H1 (cell line): ENCODE measurements around the gene METAP1D. TPM values are rescaled to one million over a fixed set of nuclear protein-coding genes. Genes with fewer than 3 reads are reported as not detected.

Source experiments
- CTCF ChIA-PET: fragments of 300-600 bp; sonication (Branson Sonifier 250); formaldehyde crosslinking; loops from one replicate; lab custom pipeline; 2021; ENCODE audit not compliant: partially characterized antibody; lab: Charles Lee
- POLR2A ChIA-PET: fragments of 300-600 bp; sonication (Branson Sonifier 250); formaldehyde crosslinking; loops from one replicate; lab custom pipeline; 2021; ENCODE audit warnings: inconsistent platforms; ENCODE audit not compliant: partially characterized antibody; lab: Charles Lee
- DNase-seq, 2 experiments: peaks; one replicate each; pipeline versions ENCODE4 v3.0.0 to v3.0.0-alpha.2; 2010 to 2022; ENCODE audit warnings: low spot score in 2 of 2, low read depth in 1 of 2, mixed read lengths in 1 of 2
- FAIRE-seq: peaks from 2 replicates; lab custom pipeline; 2011; peaks lifted over from hg19 to GRCh38; lab: Jason Lieb, UNC
- H2AFZ ChIP-seq: 2 replicates; pipeline ENCODE4 v1.8.1; 2012; ENCODE audit warnings: low read length, inconsistent platforms
- H2AK5ac ChIP-seq: 2 replicates; pipeline ENCODE4 v1.6.1; 2013; ENCODE audit warnings: low read depth, low read length
- H2BK120ac ChIP-seq: replicated peaks from 2 replicates; pipeline ENCODE3; 2013; ENCODE audit warnings: low read depth, low read length, inconsistent platforms
- H2BK12ac ChIP-seq: 2 replicates; pipeline ENCODE4 v1.6.1; 2013; ENCODE audit warnings: low read depth, low read length
- H2BK15ac ChIP-seq: 2 replicates; pipeline ENCODE4 v1.6.1; 2013; ENCODE audit warnings: low read length
- H2BK20ac ChIP-seq: 2 replicates; pipeline ENCODE4 v1.6.1; 2013; ENCODE audit warnings: low read length
- H2BK5ac ChIP-seq: 2 replicates; pipeline ENCODE4 v1.6.1; 2013; ENCODE audit warnings: low read depth, low read length
- H3K14ac ChIP-seq: 2 replicates; pipeline ENCODE4 v1.6.1; 2013; ENCODE audit warnings: inconsistent platforms; ENCODE audit not compliant: insufficient read length
- H3K18ac ChIP-seq: 2 replicates; pipeline ENCODE4 v1.6.1; 2013; ENCODE audit warnings: low read length; ENCODE audit errors: extremely low read depth
- H3K23ac ChIP-seq: 2 replicates; pipeline ENCODE4 v1.6.1; 2013; ENCODE audit warnings: inconsistent platforms; ENCODE audit not compliant: insufficient read length
- H3K23me2 ChIP-seq: 2 replicates; pipeline ENCODE4 v1.6.1; 2013; ENCODE audit warnings: low read depth, low read length
- H3K27ac ChIP-seq: 2 replicates; pipeline ENCODE4 v1.6.1; 2011; ENCODE audit warnings: low read depth, low read length, inconsistent platforms
- H3K27me3 ChIP-seq, 4 experiments: replicated peaks in 1 of 4; 1 replicate in 1 of 4; 2 replicates in 3 of 4; pipeline versions ENCODE4 v1.6.1 to v1.8.1; 2011 to 2013; ENCODE audit warnings: low read length in 3 of 4, mild to moderate bottlenecking in 3 of 4, inconsistent platforms in 2 of 4, mixed read lengths in 2 of 4, moderate library complexity in 1 of 4; ENCODE audit not compliant: control insufficient read depth in 3 of 4, insufficient read depth in 3 of 4; ENCODE audit errors: extremely low read depth in 1 of 4
- H3K36me3 ChIP-seq, 4 experiments: 2 replicates each; pipeline versions ENCODE4 v1.6.1 to v1.8.1; 2011 to 2013; ENCODE audit warnings: mild to moderate bottlenecking in 4 of 4, low read length in 3 of 4, moderate library complexity in 2 of 4, control low read depth in 1 of 4, inconsistent platforms in 1 of 4; ENCODE audit not compliant: insufficient read depth in 4 of 4, control insufficient read depth in 2 of 4
- H3K4ac ChIP-seq: replicated peaks from 2 replicates; pipeline ENCODE3; 2013; ENCODE audit warnings: low read length, low read depth, mixed read lengths, inconsistent platforms; ENCODE audit not compliant: insufficient read length
- H3K4me1 ChIP-seq, 4 experiments: replicated peaks in 1 of 4; 1 replicate in 1 of 4; 2 replicates in 3 of 4; pipeline versions ENCODE4 v1.6.1 to v1.8.1; 2011 to 2013; ENCODE audit warnings: low read length in 3 of 4, inconsistent platforms in 2 of 4, mixed read lengths in 1 of 4; ENCODE audit not compliant: insufficient read depth in 4 of 4, control insufficient read depth in 3 of 4
- H3K4me2 ChIP-seq, 2 experiments: 2 replicates each; pipeline versions ENCODE4 v1.6.1 to v1.8.1; 2011 to 2013; ENCODE audit warnings: low read depth in 2 of 2, low read length in 2 of 2, control low read depth in 1 of 2, inconsistent platforms in 1 of 2, mild to moderate bottlenecking in 1 of 2; ENCODE audit not compliant: insufficient read depth in 1 of 2
- H3K4me3 ChIP-seq, 4 experiments: fragments of 200-600, 300-600 bp in 1 of 4; sonication (generic), shearing (Covaris generic), sonication (Bioruptor Twin) in 1 of 4; 2 replicates each; pipeline versions ENCODE4 v1.5.1 to v1.8.1; 2011 to 2016; ENCODE audit warnings: low read length in 4 of 4, low read depth in 3 of 4, control low read depth in 2 of 4, inconsistent platforms in 2 of 4, mild to moderate bottlenecking in 2 of 4, mixed read lengths in 1 of 4, moderate library complexity in 1 of 4; ENCODE audit not compliant: insufficient read depth in 2 of 4; ENCODE audit errors: extremely low read depth in 1 of 4
- H3K56ac ChIP-seq: replicated peaks from 2 replicates; pipeline ENCODE3; 2013; ENCODE audit warnings: low read depth, mild to moderate bottlenecking, mixed read lengths, low read length, inconsistent platforms; ENCODE audit not compliant: insufficient read length
- H3K79me1 ChIP-seq: 2 replicates; pipeline ENCODE4 v1.6.1; 2013; ENCODE audit warnings: low read depth, low read length, control low read depth
- H3K79me2 ChIP-seq, 2 experiments: 2 replicates each; pipeline versions ENCODE4 v1.6.1 to v1.8.1; 2012 to 2013; ENCODE audit warnings: low read length in 2 of 2, mild to moderate bottlenecking in 2 of 2, inconsistent platforms in 1 of 2; ENCODE audit not compliant: insufficient read depth in 2 of 2, control insufficient read depth in 1 of 2
- H3K9ac ChIP-seq, 4 experiments: replicated peaks in 1 of 4; 1 replicate in 1 of 4; 2 replicates in 3 of 4; pipeline versions ENCODE4 v1.6.1 to v1.8.1; 2011 to 2013; ENCODE audit warnings: low read depth in 3 of 4, low read length in 3 of 4, control low read depth in 2 of 4, mild to moderate bottlenecking in 2 of 4, moderate library complexity in 2 of 4, inconsistent platforms in 1 of 4; ENCODE audit errors: extremely low read depth in 1 of 4
- H3K9me3 ChIP-seq, 2 experiments: 2 replicates each; pipeline versions ENCODE4 v1.6.1 to v1.8.1; 2012 to 2013; ENCODE audit warnings: mild to moderate bottlenecking in 2 of 2, moderate library complexity in 2 of 2, control low read depth in 1 of 2, inconsistent platforms in 1 of 2, low read depth in 1 of 2, low read length in 1 of 2, mixed read lengths in 1 of 2; ENCODE audit not compliant: insufficient read depth in 2 of 2
- H4K20me1 ChIP-seq, 2 experiments: replicated peaks in 1 of 2; 2 replicates each; pipeline versions ENCODE3 to v1.8.1; 2011 to 2013; ENCODE audit warnings: inconsistent platforms in 2 of 2, low read length in 2 of 2, mild to moderate bottlenecking in 1 of 2; ENCODE audit not compliant: insufficient read depth in 2 of 2, control insufficient read depth in 1 of 2
- H4K5ac ChIP-seq: 2 replicates; pipeline ENCODE4 v1.6.1; 2013; ENCODE audit warnings: low read length, low read depth, mixed read lengths, inconsistent platforms; ENCODE audit not compliant: insufficient read length
- H4K8ac ChIP-seq: 2 replicates; pipeline ENCODE4 v1.8.0; 2013; ENCODE audit warnings: mild to moderate bottlenecking, moderate library complexity, low read length, inconsistent platforms; ENCODE audit not compliant: insufficient read depth; ENCODE audit errors: extremely low read depth
- H4K91ac ChIP-seq: replicated peaks from 2 replicates; pipeline ENCODE3; 2013; ENCODE audit warnings: low read length, mixed read lengths, inconsistent platforms; ENCODE audit not compliant: insufficient read length
- ASH2L ChIP-seq: fragments of 200-600, 300-600 bp; sonication (generic); IDR thresholded peaks from one replicate; pipeline ENCODE4 v1.7.1; 2017; ENCODE audit warnings: low read length
- CBX8 ChIP-seq: fragments of 300-800, 300-1000 bp; sonication (generic); IDR thresholded peaks from 2 replicates; pipeline ENCODE4 v1.7.1; 2016; ENCODE audit warnings: low read depth, low read length, borderline replicate concordance
- CTBP2 ChIP-seq: IDR thresholded peaks from 2 replicates; pipeline ENCODE4 v1.7.0; 2011; ENCODE audit warnings: borderline replicate concordance, mild to moderate bottlenecking, moderate library complexity, mixed read lengths, low read length; ENCODE audit not compliant: insufficient read depth, insufficient read length
- FOSL1 ChIP-seq: IDR thresholded peaks from 2 replicates; pipeline ENCODE4 v1.6.1; 2011; ENCODE audit warnings: mild to moderate bottlenecking, low read depth, low read length, moderate library complexity; ENCODE audit not compliant: insufficient read depth
- JUND ChIP-seq: IDR thresholded peaks from 2 replicates; pipeline ENCODE4 v1.6.1; 2011; ENCODE audit warnings: mild to moderate bottlenecking, improper control_type of control experiment, low read length
- RAD21 ChIP-seq, 2 experiments: IDR thresholded peaks in 1 of 2; conservative IDR thresholded peaks in 1 of 2; 2 replicates each; pipeline ENCODE4 v1.6.1; 2011; ENCODE audit warnings: low read depth in 2 of 2, low read length in 2 of 2, improper control_type of control experiment in 1 of 2, inconsistent platforms in 1 of 2, mild to moderate bottlenecking in 1 of 2, moderate library complexity in 1 of 2
- SAP30 ChIP-seq: fragments of 300-600 bp; sonication (generic); IDR thresholded peaks from 2 replicates; pipeline ENCODE4 v1.7.1; 2012; ENCODE audit warnings: low read length, moderate library complexity, mild to moderate bottlenecking, inconsistent platforms; ENCODE audit not compliant: insufficient read depth, insufficient replicate concordance
- SIX5 ChIP-seq: IDR thresholded peaks from 2 replicates; pipeline ENCODE4 v1.6.1; 2011; ENCODE audit warnings: mild to moderate bottlenecking, low read depth, low read length
- SP4 ChIP-seq: IDR thresholded peaks from 2 replicates; pipeline ENCODE4 v1.6.1; 2012; ENCODE audit warnings: low read length, inconsistent platforms
- TBP ChIP-seq: IDR thresholded peaks from 2 replicates; pipeline ENCODE4 v1.6.1; 2011; ENCODE audit warnings: low read depth, low read length, improper control_type of control experiment
- WGBS, 2 experiments: shearing (Covaris generic) in 1 of 2; methylation state at CpG; one replicate each; pipeline versions ENCODE4 v1.1.6 to v1.1.7; 2013 to 2015; ENCODE audit warnings: low lambda C conversion rate in 2 of 2, mixed read lengths in 2 of 2, inconsistent platforms in 1 of 2, low coverage in 1 of 2, missing lambda C conversion rate in 1 of 2; ENCODE audit not compliant: insufficient replicate concordance in 2 of 2, insufficient coverage in 1 of 2, insufficient read length in 1 of 2; ENCODE audit errors: extremely low coverage in 1 of 2, missing lambda C conversion rate in 1 of 2; 5-methylcytosine and 5-hydroxymethylcytosine counted together
- polyA plus RNA-seq, 7 experiments: library from polyadenylated mRNA; depleted of rRNA in 3 of 7; stranded (reverse) in 5 of 7; unstranded in 2 of 7; fragments of >200 nt in 5 of 7; fragments of 200-250 nt in 2 of 7; gene quantifications; 1 replicate in 5 of 7; 2 replicates in 1 of 7; 4 replicates in 1 of 7; pipeline versions ENCODE4 v1.2.1 to v1.2.3, GENCODE V29; 2011 to 2013; ENCODE audit warnings: missing spikeins in 2 of 7, mixed read lengths in 2 of 7
- total RNA-seq: library from RNA; stranded (reverse); fragmentation: NEBNext Ultra II Directional; extraction: Animal tissue kit (Norgen Biotek cat#: 25700); gene quantifications from 2 replicates; pipeline ENCODE4 v1.2.1, GENCODE V29; 2021

Gene METAP1D
- total and polyA plus RNA-seq, 2 of the 8 experiments (the other 6 are each of a cell fraction or from before 2014, with no cell fraction given), result 3.9 to 6.2 TPM

DNA sequence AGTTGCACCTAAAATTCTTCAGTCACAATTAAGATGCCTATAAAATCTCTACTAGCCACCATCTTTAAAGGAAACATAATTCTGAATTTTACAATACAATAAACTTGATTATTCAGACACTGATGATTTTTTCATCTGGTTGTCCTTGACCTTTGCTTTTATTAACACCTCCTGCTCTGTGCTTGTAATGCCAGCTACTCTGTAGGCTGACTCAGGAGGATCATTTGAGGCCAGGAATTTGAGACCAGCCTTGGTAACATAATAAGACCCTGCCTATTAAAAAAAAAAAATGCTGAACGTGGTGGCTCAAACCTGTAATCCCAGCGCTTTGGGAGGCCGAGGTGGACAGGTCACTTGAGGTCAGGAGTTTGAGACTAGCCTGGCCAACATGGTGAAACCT is 39.2 kb upstream of the METAP1D start:
- H2BK15ac ChIP-seq, result no peak overlapping the region
- H3K79me2 ChIP-seq, result no peaks in the 10 kb centered on the region
- peaks cover 0 to 3% (median 1%) of the 10 kb centered on the region in 4 experiments; a peak in 4 of 8 replicates for H3K36me3 ChIP-seq
- ChIA-PET CTCF (interaction anchor here (0.8 to 1.9 kb wide), 4 partner anchors 130 to 260 kb away, joined by 3 to 4 read pairs (median 4); no protein-coding TSS in a partner anchor), POLR2A (no interaction called here)
- H3K9me3 ChIP-seq, result no peaks in the 10 kb centered on the region
- H3K23me2 ChIP-seq, result no peaks in the 10 kb centered on the region
- no peaks in the 10 kb centered on the region; a peak in 1 of 7 replicates for H3K4me1 ChIP-seq
- TF ChIP-seq CBX8 (no peak), SP4 (no peak), ASH2L (no peak), TBP (no peak), FOSL1 (no peak), JUND (no peak), SAP30 (no peak), RAD21 (IDR thresholded peaks at IDR 0.05 in 1 of 2, conservative IDR thresholded peaks at IDR 0.05 in 1 of 2; ENCODE audit: low read depth in 2 of 2, low read length in 2 of 2) (no peak), CTBP2 (no peak), SIX5 (no peak)
- H2AK5ac ChIP-seq, result no peak overlapping the region
- H3K14ac ChIP-seq, result no peak overlapping the region
- no peak overlapping the region for H4K91ac ChIP-seq
- H3K4me3 ChIP-seq, result no peak overlapping the region
- peaks cover 3 to 4% of the 10 kb centered on the region in 2 experiments for H4K20me1 ChIP-seq
- no peaks in the 10 kb centered on the region for H3K27me3 ChIP-seq
- no peak overlapping the region for H2BK20ac ChIP-seq
- DNase-seq (no peak), FAIRE-seq (no peak)
- H2BK120ac ChIP-seq, result no peak overlapping the region
- H3K27ac ChIP-seq, result no peak overlapping the region
- no peak overlapping the region for H2BK5ac ChIP-seq
- no peak overlapping the region for H4K8ac ChIP-seq
- H4K5ac ChIP-seq, result no peak overlapping the region
- no peak overlapping the region for H3K18ac ChIP-seq
- 100% methylated on average over 2 of the region's 3 CpGs; no CpG with 5 or more reads in 1 of the 2 experiments for WGBS, 2 experiments
- no peak overlapping the region for H3K4ac ChIP-seq
- no peak overlapping the region for H3K4me2 ChIP-seq
- no peak overlapping the region for H3K56ac ChIP-seq
- H3K9ac ChIP-seq, result no peak overlapping the region
- no peak overlapping the region for H3K23ac ChIP-seq
- no peaks in the 10 kb centered on the region for H3K79me1 ChIP-seq
- no peak overlapping the region for H2AFZ ChIP-seq
- no peak overlapping the region for H2BK12ac ChIP-seq
